Measurements from ENCODE around the gene IQGAP2.

DNA sequence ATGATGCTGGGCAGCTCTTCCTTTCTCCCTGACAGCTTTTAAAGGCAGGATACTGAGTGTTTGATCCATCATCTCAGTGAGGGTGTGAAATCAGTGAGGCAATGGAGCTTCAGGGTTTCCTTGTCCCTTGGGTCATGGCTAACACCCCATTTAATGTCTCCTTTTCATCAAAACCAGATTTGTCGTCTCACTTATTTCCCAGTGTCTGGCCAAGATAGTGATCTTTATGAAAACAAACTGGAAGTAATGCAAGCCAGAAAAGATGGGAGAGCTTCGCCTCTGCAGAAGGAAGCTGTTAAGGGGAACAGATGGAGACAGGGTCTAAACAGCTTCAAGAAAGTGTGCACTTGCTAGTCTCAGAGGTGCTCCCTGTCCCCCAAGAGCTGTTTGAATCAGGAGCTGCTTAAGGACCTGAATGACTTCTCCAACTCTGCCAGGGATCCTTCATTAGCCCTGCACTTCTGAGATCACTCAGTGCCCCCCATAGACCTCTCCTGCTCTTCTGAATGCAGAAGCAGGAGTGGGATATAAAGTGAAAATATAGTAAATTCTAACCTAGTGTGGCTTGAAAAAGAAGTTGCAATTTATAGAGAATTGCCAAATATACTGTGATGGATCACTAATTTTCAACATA, 124.0 kb downstream of the IQGAP2 start:
- no peak for TF ChIP-seq POLR2A (IDR thresholded peaks at IDR 0.05; ENCODE audit: low read length)
- no peak for TF ChIP-seq GATA1 (IDR thresholded peaks at IDR 0.05; ENCODE audit: low read depth, low read length)

Data from erythroblast (primary cell).